Measurements from ENCODE around the gene FAAP20. TPM values are rescaled to one million over a fixed set of nuclear protein-coding genes. Genes with fewer than 3 reads are reported as not detected.

FAAP20 gene
- polyA plus RNA-seq, 1 donor from 2014 or later, result 45.3 TPM

GRCh38 chr1:2173546-2174347, 20.8 kb downstream of the FAAP20 start:
- H3F3A ChIP-seq (ENCODE audit: insufficient read depth, low read length, poor library complexity, severe bottlenecking), result no peaks in the 10 kb centered on the region
- no peaks in the 10 kb centered on the region for H4K20me1 ChIP-seq (ENCODE audit: insufficient read depth)
- H3K36me3 ChIP-seq (ENCODE audit: insufficient read depth, low read length), result no peaks in the 10 kb centered on the region
- no peak for TF ChIP-seq REST (IDR thresholded peaks at IDR 0.05; ENCODE audit: borderline replicate concordance)
- no peak for TF ChIP-seq TAF1 (IDR thresholded peaks at IDR 0.05; ENCODE audit: low read depth)
- TF ChIP-seq RAD21 (conservative IDR thresholded peaks at IDR 0.05), result no peak
- no peak for TF ChIP-seq EZH2 (IDR thresholded peaks at IDR 0.05; ENCODE audit: borderline replicate concordance, insufficient read depth, low read length, poor library complexity, severe bottlenecking)
- no peak for TF ChIP-seq MXI1 (conservative IDR thresholded peaks at IDR 0.05; ENCODE audit: poor library complexity, severe bottlenecking)
- TF ChIP-seq SMC3 (conservative IDR thresholded peaks at IDR 0.05; ENCODE audit: poor library complexity), result no peak
- no peak for TF ChIP-seq CTCF (IDR thresholded peaks at IDR 0.05; ENCODE audit: poor library complexity, severe bottlenecking)
- TF ChIP-seq EP300 (conservative IDR thresholded peaks at IDR 0.05; ENCODE audit: poor library complexity, severe bottlenecking), result no peak
- TF ChIP-seq POLR2AphosphoS5 (IDR thresholded peaks at IDR 0.05), result no peak
- no peak overlapping the region for H2AFZ ChIP-seq (ENCODE audit: low read depth, low read length)
- no peaks in the 10 kb centered on the region for H3K79me2 ChIP-seq (replicated peaks; ENCODE audit: insufficient read depth, low read length)
- H3K4me3 ChIP-seq (ENCODE audit: low read length), result no peak overlapping the region
- no peaks in the 10 kb centered on the region for H3K9me3 ChIP-seq (ENCODE audit: low read length)
- no peak overlapping the region for H3K4me2 ChIP-seq (ENCODE audit: low read length)
- no peaks in the 10 kb centered on the region for H3K9me2 ChIP-seq (ENCODE audit: insufficient read depth, low read length)
- no peak overlapping the region for H3K9ac ChIP-seq (ENCODE audit: low read length)
- no peaks in the 10 kb centered on the region for H3K27me3 ChIP-seq (ENCODE audit: insufficient read depth, low read depth, low read length)
- H3K27ac ChIP-seq (ENCODE audit: low read length), result no peak overlapping the region

GRCh38 chr1:2172551-2173146, 21.9 kb downstream of the FAAP20 start:
- H2AFZ ChIP-seq (ENCODE audit: low read depth, low read length), result no peak overlapping the region
- no peaks in the 10 kb centered on the region for H4K20me1 ChIP-seq (ENCODE audit: insufficient read depth)
- no peaks in the 10 kb centered on the region for H3K9me2 ChIP-seq (ENCODE audit: insufficient read depth, low read length)
- TF ChIP-seq EZH2 (IDR thresholded peaks at IDR 0.05; ENCODE audit: borderline replicate concordance, insufficient read depth, low read length, poor library complexity, severe bottlenecking) (no peak), RAD21 (conservative IDR thresholded peaks at IDR 0.05) (no peak), POLR2AphosphoS5 (IDR thresholded peaks at IDR 0.05) (no peak), CTCF (IDR thresholded peaks at IDR 0.05; ENCODE audit: poor library complexity, severe bottlenecking) (no peak), MXI1 (conservative IDR thresholded peaks at IDR 0.05; ENCODE audit: poor library complexity, severe bottlenecking) (no peak), REST (IDR thresholded peaks at IDR 0.05; ENCODE audit: borderline replicate concordance) (no peak), SMC3 (conservative IDR thresholded peaks at IDR 0.05; ENCODE audit: poor library complexity) (no peak), EP300 (conservative IDR thresholded peaks at IDR 0.05; ENCODE audit: poor library complexity, severe bottlenecking) (no peak), TAF1 (IDR thresholded peaks at IDR 0.05; ENCODE audit: low read depth) (no peak)
- no peak overlapping the region for H3K4me2 ChIP-seq (ENCODE audit: low read length)
- H3K79me2 ChIP-seq (replicated peaks; ENCODE audit: insufficient read depth, low read length), result no peaks in the 10 kb centered on the region
- H3K27me3 ChIP-seq (ENCODE audit: insufficient read depth, low read depth, low read length), result no peaks in the 10 kb centered on the region
- H3K9ac ChIP-seq (ENCODE audit: low read length), result no peak overlapping the region
- no peak overlapping the region for H3K27ac ChIP-seq (ENCODE audit: low read length)
- no peaks in the 10 kb centered on the region for H3F3A ChIP-seq (ENCODE audit: insufficient read depth, low read length, poor library complexity, severe bottlenecking)
- H3K9me3 ChIP-seq (ENCODE audit: low read length), result no peaks in the 10 kb centered on the region
- H3K36me3 ChIP-seq (ENCODE audit: insufficient read depth, low read length), result no peaks in the 10 kb centered on the region
- no peak overlapping the region for H3K4me3 ChIP-seq (ENCODE audit: low read length)
